Mammary epithelial cell (primary cell): ENCODE results near the gene GAB2.

Source experiments
- EZH2 ChIP-seq: IDR thresholded peaks from 2 replicates; pipeline ENCODE4 v1.6.1; 2012; ENCODE audit warnings: low read length, inconsistent platforms, borderline replicate concordance
- TF ChIP-seq, protein P1 (sequence below), 2 donors: IDR thresholded peaks in 1 of 2; conservative IDR thresholded peaks in 1 of 2; 2 replicates each; pipeline ENCODE4 v1.5.1; 2011 to 2012; ENCODE audit warnings: inconsistent platforms in 2 of 2, low read length in 2 of 2, mild to moderate bottlenecking in 2 of 2, control low read depth in 1 of 2, low read depth in 1 of 2; ENCODE audit not compliant: insufficient read depth in 1 of 2; ENCODE audit errors: extremely low read depth in 1 of 2

- TF ChIP-seq, protein P1, sequence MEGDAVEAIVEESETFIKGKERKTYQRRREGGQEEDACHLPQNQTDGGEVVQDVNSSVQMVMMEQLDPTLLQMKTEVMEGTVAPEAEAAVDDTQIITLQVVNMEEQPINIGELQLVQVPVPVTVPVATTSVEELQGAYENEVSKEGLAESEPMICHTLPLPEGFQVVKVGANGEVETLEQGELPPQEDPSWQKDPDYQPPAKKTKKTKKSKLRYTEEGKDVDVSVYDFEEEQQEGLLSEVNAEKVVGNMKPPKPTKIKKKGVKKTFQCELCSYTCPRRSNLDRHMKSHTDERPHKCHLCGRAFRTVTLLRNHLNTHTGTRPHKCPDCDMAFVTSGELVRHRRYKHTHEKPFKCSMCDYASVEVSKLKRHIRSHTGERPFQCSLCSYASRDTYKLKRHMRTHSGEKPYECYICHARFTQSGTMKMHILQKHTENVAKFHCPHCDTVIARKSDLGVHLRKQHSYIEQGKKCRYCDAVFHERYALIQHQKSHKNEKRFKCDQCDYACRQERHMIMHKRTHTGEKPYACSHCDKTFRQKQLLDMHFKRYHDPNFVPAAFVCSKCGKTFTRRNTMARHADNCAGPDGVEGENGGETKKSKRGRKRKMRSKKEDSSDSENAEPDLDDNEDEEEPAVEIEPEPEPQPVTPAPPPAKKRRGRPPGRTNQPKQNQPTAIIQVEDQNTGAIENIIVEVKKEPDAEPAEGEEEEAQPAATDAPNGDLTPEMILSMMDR (conservative IDR thresholded peaks at IDR 0.05 in 1 of 2, IDR thresholded peaks at IDR 0.05 in 1 of 2; ENCODE audit: extremely low read depth in 1 of 2, insufficient read depth in 1 of 2, low read depth in 1 of 2, low read length in 2 of 2) = no peak
- no peak for TF ChIP-seq EZH2
Measured at GRCh38 chr11:78195917-78196560, 221.6 kb downstream of the GAB2 start.
